GM23338 (cell line): ENCODE data around the gene BET1. TPM values are rescaled to one million over a fixed set of nuclear protein-coding genes. Genes with fewer than 3 reads are reported as not detected.

Experiments
- CREB1 ChIP-seq: fragments of 250-450 bp; sonication (Bioruptor Pico); IDR thresholded peaks from 2 replicates; pipeline ENCODE4 v1.5.0; 2020; ENCODE audit warnings: low read depth, mild to moderate bottlenecking, moderate library complexity
- CTCF ChIP-seq, 2 experiments: fragments of 200-600 bp in 1 of 2; sonication (generic) in 1 of 2; conservative IDR thresholded peaks; 2 replicates each; pipeline versions ENCODE4 v1.5.1 to v1.6.1; 2016 to 2017; ENCODE audit warnings: antibody characterized with exemption in 2 of 2, low read depth in 2 of 2, mild to moderate bottlenecking in 2 of 2, moderate library complexity in 1 of 2
- ETS1 ChIP-seq: IDR thresholded peaks from 2 replicates; pipeline ENCODE4 v1.6.1; 2016; ENCODE audit warnings: antibody characterized with exemption
- JUNB ChIP-seq: IDR thresholded peaks from one replicate; pipeline ENCODE4 v1.6.1; 2016; ENCODE audit warnings: antibody characterized with exemption; ENCODE audit not compliant: unreplicated experiment
- NANOG ChIP-seq: IDR thresholded peaks from 2 replicates; pipeline ENCODE4 v1.6.1; 2016; ENCODE audit warnings: antibody characterized with exemption, borderline replicate concordance
- REST ChIP-seq: IDR thresholded peaks from one replicate; pipeline ENCODE4 v1.6.1; 2018; ENCODE audit warnings: antibody characterized with exemption; ENCODE audit not compliant: unreplicated experiment
- STAT1 ChIP-seq: IDR thresholded peaks from one replicate; pipeline ENCODE4 v1.6.1; 2016; ENCODE audit warnings: antibody characterized with exemption; ENCODE audit not compliant: unreplicated experiment
- ZNF114 ChIP-seq: fragments of 250-450 bp; sonication (Bioruptor Pico); IDR thresholded peaks from 2 replicates; pipeline ENCODE4 v1.5.0; 2020; ENCODE audit warnings: mild to moderate bottlenecking, moderate library complexity
- ZNF462 ChIP-seq: fragments of 250-450 bp; sonication (Bioruptor Pico); IDR thresholded peaks from 2 replicates; pipeline ENCODE4 v1.5.0; 2020; ENCODE audit warnings: mild to moderate bottlenecking, moderate library complexity
- polyA plus RNA-seq: library from polyadenylated mRNA; unstranded; fragments of >200 nt; fragmentation: Nextera tagmentation; extraction: Ambion mirVana; gene quantifications from 2 replicates; pipeline ENCODE4 v1.2.1, GENCODE V29; 2016
- total RNA-seq: library from RNA; depleted of rRNA; stranded (reverse); fragments of >200 nt; shearing (Covaris generic); gene quantifications from 2 replicates; pipeline ENCODE4 v1.2.3, GENCODE V29; 2014

Gene BET1
- total and polyA plus RNA-seq, 2 experiments from 2014 or later, result 42.2 to 69.2 TPM

GRCh38 chr7:93957767-93958166 is 46.4 kb downstream of the BET1 start (continued):
- TF ChIP-seq ZNF462 (no peak), REST (no peak), CREB1 (CRISPR knock-in tag) (no peak), NANOG (no peak), STAT1 (no peak), ZNF114 (no peak), ETS1 (no peak), CTCF (conservative IDR thresholded peaks at IDR 0.05; ENCODE audit: low read depth in 2 of 2) (no peak), JUNB (no peak)
